ENCODE results near the gene NUTF2.

DNA sequence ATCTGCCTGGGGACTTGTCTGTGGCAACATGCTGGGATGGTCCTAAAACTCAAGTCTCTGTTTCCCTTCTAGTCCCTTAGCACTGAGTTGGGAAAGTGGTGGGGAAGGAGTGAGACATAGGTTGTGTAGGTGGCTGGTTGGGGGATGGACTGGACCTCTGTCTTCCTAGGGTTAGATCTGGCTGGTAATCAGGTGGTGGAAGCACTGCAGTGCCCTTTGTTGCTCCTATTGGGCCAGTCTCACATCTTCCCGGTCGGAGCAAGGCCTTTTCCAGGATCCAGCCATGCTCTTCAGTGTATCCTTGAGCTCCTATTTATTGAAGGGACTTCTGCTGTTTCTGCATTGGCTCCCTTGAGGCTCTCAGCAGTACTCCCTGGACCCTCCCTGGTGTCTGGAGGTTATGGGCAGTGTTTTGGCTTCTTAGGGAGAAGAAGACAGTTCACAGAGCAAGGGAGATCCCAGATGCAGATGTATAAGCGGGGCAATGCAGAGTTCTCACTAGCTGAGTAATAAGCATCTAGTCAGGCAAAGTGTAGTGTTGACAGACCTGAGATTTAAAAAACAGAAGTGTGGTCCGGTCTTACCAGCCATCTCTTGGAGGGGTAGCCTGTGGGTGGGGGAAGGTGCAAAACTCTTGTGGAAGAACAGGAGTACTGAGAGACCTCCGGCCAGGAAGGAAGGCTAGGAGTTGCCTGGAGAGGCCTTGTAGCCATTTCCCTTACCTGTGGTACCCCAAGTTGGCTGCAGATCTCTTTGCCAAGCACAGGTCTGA lies 1.3 kb upstream of the NUTF2 start:
- no peak for TF ChIP-seq GATA2 (IDR thresholded peaks at IDR 0.05; ENCODE audit: low read depth, low read length)
- TF ChIP-seq GATA3 (IDR thresholded peaks at IDR 0.05; ENCODE audit: low read depth, low read length): no peak
